GF-D8 (cell line): ENCODE data around the gene P2RY14.

ENCODE experiments used
- DNase-seq: peaks from one replicate; lab custom pipeline; 2025; lab: John Stamatoyannopoulos, UW

Gene P2RY14

DNA sequence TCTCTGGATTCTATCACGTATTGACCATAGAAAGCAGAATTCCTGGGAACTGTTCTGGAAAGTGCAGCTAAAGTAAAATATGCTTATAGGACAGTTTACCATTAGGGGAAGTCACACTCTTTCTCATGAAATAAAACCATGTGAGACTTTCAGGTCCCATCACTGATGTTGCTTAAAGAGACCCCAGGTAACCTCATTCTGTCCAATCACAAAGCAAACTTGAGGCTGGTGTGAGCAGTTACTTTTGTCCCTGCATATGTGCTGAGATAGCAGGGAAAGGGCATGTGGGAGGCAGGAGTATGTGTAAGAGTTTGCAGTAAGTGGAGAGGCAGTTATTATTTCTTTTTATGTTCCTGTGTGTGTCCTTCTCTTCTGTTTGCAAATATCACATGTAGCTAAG, 22.2 kb upstream of the P2RY14 start:
- no peak for DNase-seq

DNA sequence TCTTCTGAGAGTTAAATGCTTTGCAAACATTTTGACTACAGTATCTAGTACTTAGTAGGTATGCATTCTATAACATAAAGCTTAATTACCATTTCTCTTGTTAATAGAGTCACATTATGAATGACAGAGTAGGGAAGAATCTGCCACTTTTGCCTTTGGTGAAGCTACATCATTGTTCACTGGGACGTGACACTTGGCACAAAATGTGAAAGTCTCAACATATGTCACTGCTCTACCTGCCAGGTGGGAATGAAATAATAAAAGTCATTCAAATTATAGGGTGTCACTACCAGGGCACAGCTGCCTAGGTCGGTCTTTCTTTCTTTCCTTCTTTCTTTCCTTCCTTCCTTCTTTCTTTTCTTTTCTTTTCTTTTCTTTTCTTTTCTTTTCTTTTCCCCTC, 20.7 kb upstream of the P2RY14 start:
- DNase-seq: no peak

DNA sequence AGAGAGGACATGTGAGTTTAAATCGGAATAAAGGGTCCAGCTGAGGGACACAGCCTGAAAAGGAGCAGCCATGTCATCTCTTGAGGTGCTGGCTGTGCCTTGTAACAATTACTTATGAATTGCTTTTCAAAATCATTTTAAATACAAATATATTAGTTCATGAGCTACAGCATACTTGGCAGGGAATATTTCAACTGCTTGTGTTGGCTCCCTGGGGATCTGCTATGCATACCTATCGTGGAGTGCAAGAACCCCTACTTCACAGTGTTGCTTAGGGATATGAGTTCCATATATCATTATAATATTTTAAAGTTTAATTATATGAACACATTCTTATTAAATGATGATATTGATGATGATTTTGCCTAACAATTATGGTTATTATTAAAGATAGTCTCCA, 19.1 kb upstream of the P2RY14 start:
- DNase-seq: no peak

DNA sequence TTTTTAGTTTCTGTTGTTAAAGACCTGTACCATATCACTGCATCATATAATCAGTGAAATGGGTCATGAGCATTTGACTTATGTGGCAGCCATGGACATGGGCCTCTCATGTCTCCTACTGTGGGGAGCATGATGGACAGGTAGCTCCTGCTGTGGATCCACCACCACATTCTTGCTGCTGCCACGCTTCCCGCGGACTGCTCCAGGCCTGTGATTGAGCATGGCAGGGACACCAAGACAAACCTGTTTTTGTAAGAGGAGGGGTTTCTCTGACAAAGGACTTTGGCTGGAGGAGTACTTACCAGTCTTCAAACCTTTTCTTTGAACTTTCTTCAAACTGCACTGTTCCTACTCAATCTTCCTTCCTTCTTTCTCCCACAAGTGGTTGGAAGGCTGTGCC, 17.9 kb upstream of the P2RY14 start:
- DNase-seq: no peak

DNA sequence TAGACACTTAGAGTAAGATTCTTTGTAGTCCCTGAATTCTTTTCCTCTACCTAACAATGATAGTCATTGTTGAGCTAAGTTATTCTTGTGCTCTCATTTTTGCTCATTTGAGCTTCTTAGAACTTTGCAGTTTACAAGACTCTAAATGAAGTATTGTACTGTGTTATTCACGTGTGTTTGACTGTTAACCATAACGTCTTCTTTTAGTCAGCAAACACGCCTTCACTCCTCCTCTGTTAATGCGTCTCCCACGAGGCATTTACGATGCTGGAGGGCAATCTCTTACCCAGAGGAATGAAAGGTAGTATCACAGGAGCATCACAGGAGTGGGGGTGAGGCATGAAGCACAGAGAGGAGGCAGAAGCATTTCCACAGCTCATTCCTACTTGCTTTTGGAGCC, 14.8 kb upstream of the P2RY14 start:
- DNase-seq: no peak

DNA sequence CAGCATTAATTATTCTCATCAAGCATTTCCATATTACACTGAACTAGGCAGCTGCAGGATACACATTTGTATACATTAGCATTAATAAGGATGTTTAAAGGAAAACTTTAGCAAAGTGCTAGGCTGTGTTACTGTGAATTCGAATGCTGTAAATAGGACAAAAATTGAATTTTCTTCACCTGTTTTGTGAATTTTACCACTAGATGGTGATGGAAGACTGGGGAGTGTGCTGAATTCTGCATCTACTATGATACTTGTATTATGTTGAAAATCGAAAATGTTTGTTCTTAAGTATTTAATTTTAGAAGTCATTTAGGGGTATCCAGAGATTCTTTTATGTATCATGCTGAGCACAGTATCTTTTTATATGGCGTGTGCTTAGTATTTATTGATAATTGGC, 12.3 kb upstream of the P2RY14 start:
- DNase-seq: no peak

DNA sequence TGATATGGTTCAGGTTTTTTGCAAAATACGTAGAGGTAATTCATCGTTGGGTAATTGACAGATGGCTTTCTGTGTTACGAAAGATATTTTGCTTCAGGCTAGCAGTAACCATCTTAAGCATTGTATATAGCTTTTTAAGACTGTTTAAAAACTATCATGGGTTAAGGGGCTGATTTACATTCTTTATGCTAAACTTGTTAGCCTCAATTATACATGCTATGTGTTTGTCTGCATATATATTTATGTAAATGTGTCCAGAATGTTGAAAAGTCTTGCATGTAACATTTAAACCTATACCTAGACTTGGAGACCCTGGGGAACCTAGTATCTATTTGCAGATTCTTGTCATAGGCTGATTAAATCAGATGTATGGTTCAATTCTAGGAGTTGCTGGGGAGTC, 11.1 kb upstream of the P2RY14 start:
- DNase-seq: no peak

DNA sequence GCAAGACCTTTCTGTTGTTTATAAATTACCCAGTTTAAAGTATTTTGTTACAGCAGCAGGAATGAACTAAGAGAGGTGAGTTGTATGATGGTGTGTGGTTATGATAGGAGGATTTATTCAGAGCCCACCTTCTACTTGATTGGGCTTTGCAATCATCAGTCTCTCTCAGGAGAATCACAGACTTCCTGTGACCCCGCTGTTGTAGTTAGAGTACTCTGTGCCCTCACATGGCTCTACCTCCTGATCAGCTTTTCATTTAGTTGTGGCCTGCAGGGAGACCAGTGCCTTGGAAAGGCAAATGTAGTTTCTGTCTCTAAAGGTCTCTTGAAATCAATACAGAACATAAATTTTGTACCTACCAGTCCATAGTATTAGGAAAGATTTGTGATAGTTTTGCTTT, 7.6 kb upstream of the P2RY14 start:
- no peak for DNase-seq

DNA sequence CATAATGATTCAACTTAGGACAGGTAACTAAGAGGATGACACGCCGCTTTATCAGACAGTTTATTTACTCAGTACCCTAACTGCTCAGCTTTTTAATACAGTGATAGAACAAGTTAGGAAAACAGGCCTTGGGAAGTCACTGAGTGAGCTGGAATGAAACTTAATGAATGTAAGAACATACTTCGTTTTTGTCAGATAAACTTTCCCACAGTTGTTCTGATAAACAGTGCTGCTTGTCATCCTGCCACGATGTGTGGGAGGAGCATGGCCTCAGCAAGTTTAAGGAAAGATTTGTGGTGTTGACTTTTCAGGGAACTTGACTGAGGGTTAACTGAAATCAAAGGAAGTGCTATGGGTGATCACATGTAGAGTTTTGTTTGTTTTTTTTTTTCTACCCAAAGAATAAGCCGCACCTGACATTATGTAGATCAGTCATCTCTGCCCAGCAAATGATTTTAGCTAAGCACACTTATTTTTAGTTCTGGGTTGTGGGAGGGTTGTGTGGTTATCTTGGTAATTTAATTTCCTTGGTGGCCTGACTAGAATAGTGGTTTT, 5.6 kb upstream of the P2RY14 start:
- DNase-seq: no peak

DNA sequence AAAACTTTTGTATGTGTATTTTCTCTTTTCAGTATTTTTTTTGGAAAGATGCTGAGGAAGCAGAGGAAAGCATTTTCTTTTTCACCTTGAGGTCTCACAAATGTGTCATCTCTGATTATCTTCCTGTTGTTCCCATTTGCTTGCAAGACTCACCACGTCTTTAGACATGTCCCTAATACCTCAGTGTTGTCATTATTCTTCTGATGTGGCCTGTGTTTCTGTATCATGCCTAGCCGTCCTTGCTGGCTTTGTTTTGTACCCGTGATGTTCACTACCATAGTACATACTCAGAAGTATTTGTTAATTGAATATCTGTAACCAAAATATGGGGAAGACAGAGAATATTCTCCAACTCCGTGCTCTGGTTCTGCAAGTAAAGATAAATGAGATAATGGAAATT, 5.0 kb upstream of the P2RY14 start:
- no peak for DNase-seq

DNA sequence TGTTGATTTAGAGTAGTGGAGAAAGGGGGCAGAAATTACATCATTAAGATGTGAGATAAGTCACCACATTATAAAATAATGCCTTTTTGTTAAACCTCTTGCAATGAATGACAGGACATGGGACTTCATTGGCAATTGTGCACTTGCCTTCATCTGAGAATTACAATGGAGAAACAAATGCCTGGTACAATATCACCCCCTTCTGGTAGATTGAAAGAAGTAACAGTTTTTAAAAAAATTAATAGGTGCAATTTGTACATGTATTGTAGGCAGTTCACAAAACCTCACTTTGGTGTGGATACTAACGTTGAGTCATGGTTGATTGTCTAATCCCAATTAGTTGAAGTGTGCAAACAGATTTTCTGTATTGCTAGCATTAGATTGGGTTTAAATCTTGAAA, 4.6 kb upstream of the P2RY14 start:
- DNase-seq: peak; percentile 15

DNA sequence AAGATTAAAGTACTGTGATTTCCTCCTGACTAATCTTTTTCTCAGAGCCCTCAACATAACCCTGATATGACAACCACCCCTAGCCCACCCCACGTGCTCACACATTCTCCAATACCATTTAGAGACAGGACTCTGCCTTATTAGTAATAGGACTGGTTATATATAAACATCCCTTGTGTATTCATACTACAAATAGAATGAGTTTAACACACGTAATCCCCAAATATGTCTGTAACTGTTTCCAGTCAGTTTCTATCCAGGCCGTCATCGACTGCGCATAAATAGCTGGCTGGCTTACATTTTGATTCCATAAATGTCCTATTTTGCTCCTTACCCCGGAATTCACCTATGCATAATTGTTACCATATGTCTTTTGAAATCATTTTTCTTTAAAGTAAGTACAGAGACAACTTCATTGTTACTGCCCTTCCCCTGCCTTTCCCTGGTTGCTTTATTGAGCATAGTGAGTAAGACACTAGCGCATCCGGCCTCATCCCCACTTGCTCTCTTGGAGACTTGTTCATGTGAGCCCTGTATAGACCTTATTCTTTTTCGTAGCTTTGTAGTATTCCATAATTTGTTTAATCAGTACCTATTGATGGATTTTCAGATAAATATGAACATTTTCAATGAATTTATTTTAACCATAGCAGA, 3.5 kb upstream of the P2RY14 start:
- DNase-seq: no peak

DNA sequence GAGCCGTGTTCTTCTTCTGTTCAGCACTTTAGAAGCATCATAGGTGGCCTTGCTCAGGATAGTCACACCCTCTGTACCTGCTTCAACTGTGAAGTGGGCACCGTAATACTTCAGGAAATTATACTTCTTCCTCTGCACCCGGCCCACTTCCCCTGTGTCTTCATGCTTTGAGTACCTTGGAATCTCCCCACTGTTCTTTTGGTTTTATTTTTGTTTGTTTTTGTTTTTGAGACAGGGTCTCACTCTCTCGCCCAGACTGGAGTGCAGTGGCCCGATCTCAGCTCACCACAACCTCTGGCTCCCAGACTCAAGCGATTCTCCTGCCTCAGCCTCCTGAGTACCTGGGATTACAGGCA, 1.7 kb downstream of the P2RY14 start:
- no peak for DNase-seq

DNA sequence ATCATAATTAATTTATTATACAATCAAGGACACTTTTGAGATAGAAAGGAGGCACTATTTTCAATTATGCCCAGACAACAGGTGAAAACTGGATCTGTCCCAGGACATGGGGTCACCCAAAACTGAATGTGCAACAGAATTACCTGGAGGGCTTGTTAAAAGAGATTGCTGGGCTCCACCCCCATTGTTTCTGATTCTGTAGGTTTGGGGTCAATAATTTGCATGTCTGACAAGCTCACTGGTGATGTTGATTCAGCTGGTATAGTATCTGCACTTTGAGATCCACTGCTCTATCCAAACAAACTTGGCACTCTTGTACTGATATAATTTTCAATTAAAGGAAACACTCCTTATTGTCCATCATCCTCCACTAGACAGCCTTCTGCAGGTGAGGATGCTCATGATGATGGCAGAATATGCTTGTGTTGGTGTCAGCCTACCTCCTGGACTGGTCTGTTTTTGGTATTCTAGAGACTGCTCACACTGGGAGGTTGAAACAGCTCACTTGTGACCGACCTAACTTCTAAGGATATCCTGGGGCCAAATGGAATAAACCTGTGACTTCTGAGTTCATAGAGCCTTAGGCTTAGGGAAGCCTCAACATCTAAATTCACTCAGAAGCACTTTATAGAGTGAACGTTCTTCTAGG, 2.2 kb downstream of the P2RY14 start:
- no peak for DNase-seq

DNA sequence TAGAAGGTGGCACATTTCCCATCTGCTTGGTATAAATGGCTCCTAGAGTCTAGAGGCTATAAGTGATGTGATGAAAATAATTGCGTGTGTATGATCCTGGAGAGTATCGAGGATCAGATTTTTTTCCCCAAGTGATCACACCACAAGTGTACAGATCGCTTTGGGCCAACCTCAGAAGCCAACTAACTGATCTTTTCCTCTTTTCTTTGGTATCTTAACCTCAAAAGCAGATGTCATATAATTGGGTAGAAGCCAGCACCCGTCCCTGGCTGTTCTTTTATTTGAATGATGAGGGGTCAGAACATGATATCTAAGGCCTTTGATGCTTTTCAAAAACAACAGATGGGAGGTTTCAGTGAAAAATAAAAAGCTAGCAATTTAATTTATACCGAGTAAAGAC, 3.3 kb downstream of the P2RY14 start:
- DNase-seq: no peak

DNA sequence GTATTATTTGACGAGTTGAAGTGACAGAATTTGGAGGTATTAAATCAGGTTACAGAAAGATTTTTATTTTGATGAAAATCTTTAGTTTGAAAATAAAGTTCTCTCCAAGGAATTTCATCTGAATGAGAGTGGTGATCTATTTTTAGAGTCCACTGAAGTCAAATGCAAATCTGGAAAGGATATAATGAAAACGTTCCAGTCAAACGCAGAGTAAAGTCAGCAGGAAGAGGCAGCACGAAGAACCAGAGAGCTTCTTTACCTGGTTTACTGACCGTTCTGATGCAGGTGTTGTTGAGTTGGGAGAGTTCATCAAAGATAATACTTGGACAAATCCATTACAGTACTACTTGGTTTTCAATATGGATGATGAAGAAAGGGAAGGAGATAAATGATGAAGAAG, 8.7 kb downstream of the P2RY14 start:
- DNase-seq: no peak

DNA sequence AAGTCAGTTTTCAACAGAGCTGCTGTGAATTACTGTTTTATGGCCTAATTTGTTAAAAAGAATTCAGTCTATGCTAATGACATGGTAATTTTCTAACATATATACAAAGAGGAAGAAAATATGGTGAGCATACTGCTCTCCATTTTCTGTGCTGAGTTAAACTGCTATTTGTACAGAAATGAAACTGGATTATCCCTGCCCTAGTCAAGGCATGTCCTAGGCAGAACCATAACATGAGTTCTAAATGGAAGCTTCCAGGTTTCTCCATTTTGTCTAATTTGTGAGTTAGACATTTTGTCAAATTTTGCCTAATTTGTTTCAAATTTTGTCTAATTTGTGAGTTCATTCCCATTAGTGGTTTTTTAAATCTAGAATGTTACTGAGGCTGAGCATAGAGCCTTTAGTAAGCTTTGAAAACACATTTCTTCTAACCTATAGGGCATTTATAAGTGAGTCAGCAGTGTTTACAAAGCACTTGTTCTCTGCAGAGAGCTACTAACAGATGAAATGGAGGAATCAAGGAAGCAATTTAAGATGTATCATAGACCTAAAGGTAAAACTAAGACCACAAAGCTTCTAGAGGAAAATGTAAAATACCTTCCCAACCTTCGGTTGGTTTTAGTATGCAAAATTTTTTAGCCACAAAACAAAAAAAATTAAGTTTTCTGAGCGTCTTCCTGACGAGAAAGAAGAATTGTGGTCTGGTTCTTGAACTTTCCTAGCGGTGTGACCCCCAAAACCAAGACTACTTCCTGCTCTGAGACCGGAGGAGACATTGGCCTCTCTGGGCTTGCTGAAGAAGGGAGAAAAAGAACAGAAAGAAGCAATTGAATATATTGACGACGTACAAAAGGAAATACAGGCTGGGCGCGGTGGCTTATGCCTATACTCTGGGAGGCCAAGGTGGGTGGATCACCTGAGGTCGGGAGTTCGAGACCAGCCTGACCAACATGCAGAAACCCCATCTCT, 9.8 kb downstream of the P2RY14 start:
- no peak for DNase-seq

DNA sequence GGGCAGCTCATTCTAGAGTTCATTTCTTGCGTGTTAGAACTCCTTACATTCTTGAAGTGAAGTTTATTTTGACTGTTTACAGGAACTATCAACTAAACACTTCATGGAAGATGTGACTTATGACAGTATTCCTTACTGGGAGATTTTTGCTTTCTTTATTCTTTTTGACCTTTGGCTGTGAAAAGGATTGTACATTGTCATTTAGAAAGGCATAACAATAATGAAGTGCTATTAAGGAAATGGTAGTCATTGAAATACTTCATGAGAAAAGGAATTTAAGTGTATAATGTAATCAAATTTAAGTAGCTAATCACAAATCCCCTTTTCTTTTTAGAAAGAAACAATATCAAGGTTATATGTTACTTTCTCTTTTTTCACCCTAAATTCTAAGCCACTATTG, 11.3 kb downstream of the P2RY14 start:
- no peak for DNase-seq

DNA sequence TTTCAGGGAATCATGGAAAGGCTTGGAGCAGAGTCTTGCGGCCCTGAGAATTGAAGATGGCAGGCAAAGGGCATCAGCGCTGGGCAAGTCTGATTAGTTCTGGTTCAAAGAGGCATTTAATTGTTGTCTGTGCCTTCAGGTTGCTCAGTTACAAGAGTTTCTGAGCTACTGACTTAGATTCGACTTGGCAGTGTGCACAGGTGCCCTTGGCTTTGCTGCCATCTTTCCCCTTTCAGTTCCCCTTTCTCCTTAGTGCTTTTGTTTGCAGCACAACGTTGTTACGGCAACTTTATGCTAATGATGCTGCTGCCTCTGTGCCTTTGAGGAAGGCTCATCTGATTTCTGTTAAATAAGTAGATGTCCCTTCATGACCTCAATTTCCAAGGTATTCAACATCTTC, 12.5 kb downstream of the P2RY14 start:
- no peak for DNase-seq

DNA sequence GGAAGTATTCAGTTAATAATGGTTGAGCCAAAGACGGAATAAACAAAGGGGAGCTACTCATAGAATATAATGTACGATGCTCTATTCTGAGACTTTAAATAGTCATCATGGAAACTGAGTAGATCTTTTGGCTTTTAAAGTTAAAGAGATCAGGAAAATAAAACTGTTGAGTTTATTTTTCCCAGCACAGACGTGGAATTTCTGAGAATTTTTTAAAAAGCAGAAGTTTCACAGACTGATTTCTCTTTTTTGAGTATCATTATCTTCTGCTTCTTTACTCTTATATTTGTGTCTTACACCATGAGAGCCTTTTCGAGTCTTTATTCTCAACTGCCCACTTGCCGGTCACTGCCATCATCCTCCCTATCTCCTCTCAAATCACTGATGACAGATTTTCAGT, 13.2 kb downstream of the P2RY14 start:
- DNase-seq: peak; percentile 22

DNA sequence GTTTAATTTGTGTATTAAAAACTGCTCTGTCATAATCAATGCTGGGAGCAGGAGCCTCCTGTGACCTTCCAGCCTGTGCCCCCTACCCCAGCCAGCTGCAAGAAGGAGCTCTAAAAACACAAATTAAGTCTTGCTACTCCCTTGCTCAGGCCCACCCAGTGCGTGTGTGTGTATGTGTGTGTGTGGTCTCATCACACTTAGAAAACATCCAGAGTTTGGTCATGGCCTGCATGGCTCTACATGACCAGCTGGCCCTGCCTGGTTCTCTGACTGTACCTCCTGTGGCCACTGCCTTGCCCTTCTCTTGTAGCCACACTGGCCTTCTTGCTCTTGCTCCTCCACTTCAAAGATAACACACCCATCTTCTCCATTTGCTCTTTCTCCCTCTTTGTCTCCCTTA, 13.7 kb downstream of the P2RY14 start:
- no peak for DNase-seq

DNA sequence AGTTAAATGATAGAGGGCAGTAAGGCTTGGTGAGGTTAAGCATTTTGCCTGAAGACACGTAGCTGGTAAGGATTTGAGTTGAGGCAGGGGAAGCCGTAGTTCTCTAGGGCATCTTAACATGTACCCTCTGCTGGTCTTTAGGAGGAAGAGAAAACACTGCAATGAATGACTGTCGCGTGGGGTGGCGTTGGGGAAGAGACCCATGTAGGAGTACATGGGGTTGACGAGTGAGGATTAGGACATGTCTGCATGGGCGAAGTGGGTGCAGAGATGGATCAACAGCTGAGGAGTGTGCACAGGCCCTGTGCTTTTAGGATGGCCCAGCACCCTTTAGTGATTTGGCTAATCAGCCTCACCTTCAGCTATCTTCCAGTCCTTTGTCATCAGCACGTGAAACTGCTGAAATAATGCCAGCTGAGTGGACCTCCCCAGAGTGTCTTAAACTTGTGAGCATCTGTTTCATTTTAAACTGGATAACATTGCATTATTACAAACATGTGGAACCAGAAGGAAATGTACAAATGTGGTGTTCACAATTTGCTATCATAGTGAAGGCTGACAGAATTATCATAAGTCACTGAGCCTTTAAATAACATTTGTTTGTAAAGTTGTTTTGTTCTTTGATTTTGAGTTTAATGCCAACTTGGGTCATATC, 15.3 kb downstream of the P2RY14 start:
- DNase-seq: no peak
